Body of pancreas (tissue), 4 donors: ENCODE measurements around the gene MPZL3.

Experiments
- CTCF ChIP-seq, 7 experiments: fragments of 450-650 bp in 4 of 7; fragments of 200-600 bp in 3 of 7; sonication (generic) in 3 of 7; IDR thresholded peaks; one replicate each; pipeline ENCODE4 v1.5.1; 2016 to 2019; ENCODE audit warnings: antibody characterized with exemption in 7 of 7
- POLR2A ChIP-seq, 3 donors: fragments of 450-650 bp; IDR thresholded peaks; one replicate each; pipeline ENCODE4 v1.6.1; 2016; ENCODE audit warnings: antibody characterized with exemption in 3 of 3, mild to moderate bottlenecking in 2 of 3

- TF ChIP-seq POLR2A (IDR thresholded peaks at IDR 0.05) = no peak
- TF ChIP-seq CTCF (IDR thresholded peaks at IDR 0.05) = no peak
Measured at GRCh38 chr11:118200497-118200896, 51.7 kb downstream of the MPZL3 start.
